ENCODE data around the gene ROR1.

ROR1 gene

DNA sequence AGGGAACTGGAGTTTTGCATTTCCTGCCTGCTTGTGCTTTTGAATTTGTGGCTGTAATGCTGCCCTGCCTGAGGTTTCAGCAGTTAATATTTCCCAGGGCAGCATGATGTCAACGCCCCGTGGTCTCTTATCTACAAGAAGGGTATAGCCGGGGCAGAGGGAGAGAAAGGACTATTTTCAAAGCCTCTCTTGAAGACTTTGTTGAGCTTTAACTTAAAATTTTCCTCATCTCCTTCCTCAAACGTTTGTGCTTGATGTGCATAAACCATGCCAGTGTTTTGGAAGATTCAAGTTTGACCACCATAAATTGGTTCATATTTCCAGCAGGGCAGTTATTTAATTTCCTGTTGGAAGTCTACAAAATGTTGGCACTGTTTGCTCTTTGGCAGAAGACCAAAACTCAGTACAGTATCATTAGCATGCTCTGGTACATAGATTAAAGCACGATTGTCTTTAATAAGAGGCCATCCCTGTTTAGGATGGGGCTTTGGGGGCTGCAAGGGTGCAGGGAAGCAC, 43.4 kb downstream of the ROR1 start (continued):
- TF ChIP-seq, protein P1, sequence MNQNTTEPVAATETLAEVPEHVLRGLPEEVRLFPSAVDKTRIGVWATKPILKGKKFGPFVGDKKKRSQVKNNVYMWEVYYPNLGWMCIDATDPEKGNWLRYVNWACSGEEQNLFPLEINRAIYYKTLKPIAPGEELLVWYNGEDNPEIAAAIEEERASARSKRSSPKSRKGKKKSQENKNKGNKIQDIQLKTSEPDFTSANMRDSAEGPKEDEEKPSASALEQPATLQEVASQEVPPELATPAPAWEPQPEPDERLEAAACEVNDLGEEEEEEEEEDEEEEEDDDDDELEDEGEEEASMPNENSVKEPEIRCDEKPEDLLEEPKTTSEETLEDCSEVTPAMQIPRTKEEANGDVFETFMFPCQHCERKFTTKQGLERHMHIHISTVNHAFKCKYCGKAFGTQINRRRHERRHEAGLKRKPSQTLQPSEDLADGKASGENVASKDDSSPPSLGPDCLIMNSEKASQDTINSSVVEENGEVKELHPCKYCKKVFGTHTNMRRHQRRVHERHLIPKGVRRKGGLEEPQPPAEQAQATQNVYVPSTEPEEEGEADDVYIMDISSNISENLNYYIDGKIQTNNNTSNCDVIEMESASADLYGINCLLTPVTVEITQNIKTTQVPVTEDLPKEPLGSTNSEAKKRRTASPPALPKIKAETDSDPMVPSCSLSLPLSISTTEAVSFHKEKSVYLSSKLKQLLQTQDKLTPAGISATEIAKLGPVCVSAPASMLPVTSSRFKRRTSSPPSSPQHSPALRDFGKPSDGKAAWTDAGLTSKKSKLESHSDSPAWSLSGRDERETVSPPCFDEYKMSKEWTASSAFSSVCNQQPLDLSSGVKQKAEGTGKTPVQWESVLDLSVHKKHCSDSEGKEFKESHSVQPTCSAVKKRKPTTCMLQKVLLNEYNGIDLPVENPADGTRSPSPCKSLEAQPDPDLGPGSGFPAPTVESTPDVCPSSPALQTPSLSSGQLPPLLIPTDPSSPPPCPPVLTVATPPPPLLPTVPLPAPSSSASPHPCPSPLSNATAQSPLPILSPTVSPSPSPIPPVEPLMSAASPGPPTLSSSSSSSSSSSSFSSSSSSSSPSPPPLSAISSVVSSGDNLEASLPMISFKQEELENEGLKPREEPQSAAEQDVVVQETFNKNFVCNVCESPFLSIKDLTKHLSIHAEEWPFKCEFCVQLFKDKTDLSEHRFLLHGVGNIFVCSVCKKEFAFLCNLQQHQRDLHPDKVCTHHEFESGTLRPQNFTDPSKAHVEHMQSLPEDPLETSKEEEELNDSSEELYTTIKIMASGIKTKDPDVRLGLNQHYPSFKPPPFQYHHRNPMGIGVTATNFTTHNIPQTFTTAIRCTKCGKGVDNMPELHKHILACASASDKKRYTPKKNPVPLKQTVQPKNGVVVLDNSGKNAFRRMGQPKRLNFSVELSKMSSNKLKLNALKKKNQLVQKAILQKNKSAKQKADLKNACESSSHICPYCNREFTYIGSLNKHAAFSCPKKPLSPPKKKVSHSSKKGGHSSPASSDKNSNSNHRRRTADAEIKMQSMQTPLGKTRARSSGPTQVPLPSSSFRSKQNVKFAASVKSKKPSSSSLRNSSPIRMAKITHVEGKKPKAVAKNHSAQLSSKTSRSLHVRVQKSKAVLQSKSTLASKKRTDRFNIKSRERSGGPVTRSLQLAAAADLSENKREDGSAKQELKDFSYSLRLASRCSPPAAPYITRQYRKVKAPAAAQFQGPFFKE (tag by site-specific recombination; IDR thresholded peaks at IDR 0.05; ENCODE audit: borderline replicate concordance), result no peak
- peak; percentile 64 for TF ChIP-seq ZIC2 (tag by site-specific recombination; IDR thresholded peaks at IDR 0.05)
- TF ChIP-seq ZNF843 (tag by site-specific recombination; IDR thresholded peaks at IDR 0.05), result 0 out of 2 replicates have a peak, but pooled peaks have one; percentile 30
- TF ChIP-seq ZNF629 (tag by site-specific recombination; IDR thresholded peaks at IDR 0.05), result peak; percentile 56
- TF ChIP-seq ZBTB7A (tag by site-specific recombination; IDR thresholded peaks at IDR 0.05; ENCODE audit: low read depth), result no peak
- TF ChIP-seq ZNF302 (tag by site-specific recombination; IDR thresholded peaks at IDR 0.05; ENCODE audit: low read depth), result no peak
- peak; percentile 67; the same call in 1 of the 2 replicates for TF ChIP-seq ZNF660 (tag by site-specific recombination; IDR thresholded peaks at IDR 0.05)
- TF ChIP-seq ZNF335 (tag by site-specific recombination; conservative IDR thresholded peaks at IDR 0.05), result peak; percentile 71; the same call in 1 of the 2 replicates
- 0 out of 2 replicates have a peak, but pooled peaks have one; percentile 41 for TF ChIP-seq ZXDB (tag by site-specific recombination; IDR thresholded peaks at IDR 0.05)
- no peak for TF ChIP-seq ZNF138 (tag by site-specific recombination; IDR thresholded peaks at IDR 0.05; ENCODE audit: borderline replicate concordance)
- TF ChIP-seq SP7 (tag by site-specific recombination; IDR thresholded peaks at IDR 0.05), result peak; percentile 81
- no peak for TF ChIP-seq GFI1B (tag by site-specific recombination; IDR thresholded peaks at IDR 0.05)
- TF ChIP-seq, protein P2, sequence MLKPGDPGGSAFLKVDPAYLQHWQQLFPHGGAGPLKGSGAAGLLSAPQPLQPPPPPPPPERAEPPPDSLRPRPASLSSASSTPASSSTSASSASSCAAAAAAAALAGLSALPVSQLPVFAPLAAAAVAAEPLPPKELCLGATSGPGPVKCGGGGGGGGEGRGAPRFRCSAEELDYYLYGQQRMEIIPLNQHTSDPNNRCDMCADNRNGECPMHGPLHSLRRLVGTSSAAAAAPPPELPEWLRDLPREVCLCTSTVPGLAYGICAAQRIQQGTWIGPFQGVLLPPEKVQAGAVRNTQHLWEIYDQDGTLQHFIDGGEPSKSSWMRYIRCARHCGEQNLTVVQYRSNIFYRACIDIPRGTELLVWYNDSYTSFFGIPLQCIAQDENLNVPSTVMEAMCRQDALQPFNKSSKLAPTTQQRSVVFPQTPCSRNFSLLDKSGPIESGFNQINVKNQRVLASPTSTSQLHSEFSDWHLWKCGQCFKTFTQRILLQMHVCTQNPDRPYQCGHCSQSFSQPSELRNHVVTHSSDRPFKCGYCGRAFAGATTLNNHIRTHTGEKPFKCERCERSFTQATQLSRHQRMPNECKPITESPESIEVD (tag by site-specific recombination; IDR thresholded peaks at IDR 0.05), result peak; percentile 77
- TF ChIP-seq ZEB2 (tag by site-specific recombination; IDR thresholded peaks at IDR 0.05), result no peak
- peak; percentile 52 for TF ChIP-seq ZBTB17 (tag by site-specific recombination; IDR thresholded peaks at IDR 0.05)
- no peak for TF ChIP-seq ZNF416 (tag by site-specific recombination; IDR thresholded peaks at IDR 0.05)
- peak; percentile 36; the same call in 1 of the 2 replicates for TF ChIP-seq ZNF664 (tag by site-specific recombination; IDR thresholded peaks at IDR 0.05)

DNA sequence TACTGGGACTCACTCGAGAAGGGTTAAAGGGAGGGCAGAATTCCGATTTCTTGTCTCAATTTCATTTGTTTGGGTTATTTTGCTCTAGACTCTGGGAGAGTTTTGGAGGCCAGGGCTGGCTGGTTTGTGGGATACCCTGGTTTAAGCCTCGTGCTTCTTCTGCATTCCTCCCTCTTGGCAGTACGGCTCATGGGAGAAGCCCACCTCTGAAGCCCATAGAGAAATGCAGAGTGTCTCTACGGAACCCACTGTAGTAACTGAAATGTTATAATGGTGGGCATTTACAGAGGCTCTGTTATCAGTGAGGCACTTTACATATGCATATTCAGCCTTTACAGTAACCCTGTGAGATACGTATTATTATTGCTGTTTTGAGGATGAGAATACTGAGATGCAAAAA, 43.9 kb downstream of the ROR1 start:
- Histone ChIP-seq H3K4me1 (ENCODE audit: control insufficient read depth, insufficient read depth, low read length) (peaks cover 28% of the 10 kb centered on the region), H3K9me3 (ENCODE audit: control insufficient read depth, insufficient read depth, low read depth, low read length) (no peaks in the 10 kb centered on the region), H3K36me3 (ENCODE audit: control insufficient read depth in 2 of 2, insufficient read depth in 1 of 2, low read length in 2 of 2) (no peaks in the 10 kb centered on the region), H3K27ac (ENCODE audit: extremely low read depth, low read depth, low read length) (peak overlapping the region; percentile 48; the same call in 1 of the 2 replicates), H3K4me3 (ENCODE audit: low read depth, low read length) (no peak overlapping the region)
- no peak for TF ChIP-seq ZNF596 (tag by site-specific recombination; IDR thresholded peaks at IDR 0.05)
- TF ChIP-seq ZNF324 (tag by site-specific recombination; IDR thresholded peaks at IDR 0.05), result no peak
- ChIA-PET POLR2A (interaction anchor here (0.6 kb wide), 1 partner anchor 528 kb away, joined by 4 read pairs; no protein-coding TSS in a partner anchor), CTCF (interaction anchor here (0.6 kb wide), 1 partner anchor 450 kb away, joined by 4 read pairs; no protein-coding TSS in a partner anchor)

All from HEK293 (cell line).